Right forelimb (tissue), 1 donor: ENCODE data around the gene TSNAX.
"Not testable (repeated sequence)": the region's sequence is repeated elsewhere in the genome, so short reads cannot be mapped to it uniquely, and the experiment has no call there.

Experiments
- DNase-seq: peaks from one replicate; pipeline ENCODE4 v3.0.0-alpha.2; 2018

Gene TSNAX

DNA sequence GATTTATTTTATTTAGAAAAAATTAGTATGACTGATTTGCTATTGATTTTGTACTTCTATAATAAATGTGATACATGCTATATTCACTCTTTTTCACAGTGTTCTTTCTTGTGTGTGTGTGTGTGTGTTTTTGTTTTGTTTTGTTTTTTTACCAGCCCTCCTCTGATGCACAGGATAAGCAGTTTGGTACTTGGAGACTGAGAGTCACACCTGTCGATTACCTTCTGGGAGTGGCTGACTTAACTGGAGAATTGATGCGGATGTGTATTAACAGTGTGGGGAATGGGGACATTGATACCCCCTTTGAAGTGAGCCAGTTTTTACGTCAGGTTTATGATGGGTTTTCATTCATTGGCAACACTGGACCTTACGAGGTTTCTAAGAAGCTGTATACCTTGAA lies 35.9 kb downstream of the TSNAX start:
- no peak for DNase-seq

DNA sequence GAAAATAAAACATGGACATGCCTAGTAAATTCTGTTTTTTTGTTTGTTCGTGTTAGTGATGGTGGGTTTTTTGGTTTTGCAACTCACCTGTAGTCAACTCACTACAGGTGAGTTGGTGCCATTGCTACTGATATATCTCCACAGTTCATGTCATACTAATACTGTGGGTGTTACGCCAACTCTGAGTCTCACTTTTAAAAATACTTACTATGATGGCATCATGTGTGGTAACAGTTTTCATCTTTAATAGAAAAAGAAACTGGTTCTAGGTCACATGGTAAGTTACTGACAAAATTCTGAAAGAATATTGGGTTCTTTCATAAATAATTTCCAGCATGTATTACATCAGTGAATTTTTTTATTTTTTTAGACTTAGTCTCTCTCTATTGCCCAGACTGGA lies 38.0 kb downstream of the TSNAX start:
- no peak for DNase-seq

DNA sequence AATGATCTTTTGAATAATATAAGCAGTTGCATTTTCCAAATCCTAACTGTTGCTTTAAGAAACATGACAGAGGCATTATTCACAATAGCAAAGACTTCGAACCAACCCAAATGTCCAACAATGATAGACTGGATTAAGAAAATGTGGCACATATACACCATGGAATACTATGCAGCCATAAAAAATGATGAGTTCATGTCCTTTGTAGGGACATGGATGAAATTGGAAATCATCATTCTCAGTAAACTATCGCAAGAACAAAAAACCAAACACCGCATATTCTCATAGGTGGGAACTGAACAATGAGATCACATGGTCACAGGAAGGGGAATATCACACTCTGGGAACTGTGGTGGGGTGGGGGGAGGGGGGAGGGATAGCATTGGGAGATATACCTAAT lies 41.8 kb downstream of the TSNAX start:
- DNase-seq, result not testable (repeated sequence)

DNA sequence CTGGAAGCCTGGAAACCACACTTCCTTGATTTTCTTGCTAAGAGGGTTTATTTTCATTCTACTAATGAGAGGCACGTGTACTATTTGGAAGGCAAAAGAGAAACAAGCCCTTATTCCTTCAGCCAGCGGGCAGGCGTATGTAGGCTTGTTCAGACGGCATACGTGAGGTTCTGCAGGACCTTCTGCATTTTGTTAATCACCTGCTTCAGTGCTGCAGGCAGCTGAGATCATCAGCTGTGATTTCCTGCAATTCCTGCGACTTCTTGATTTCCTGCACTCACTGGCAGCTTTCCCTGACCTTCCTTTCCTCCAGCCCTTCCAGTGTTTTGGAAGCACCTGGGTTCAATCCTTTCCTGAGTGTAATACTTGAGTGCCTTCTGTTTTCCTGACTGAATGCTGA lies 43.4 kb downstream of the TSNAX start:
- no peak for DNase-seq

DNA sequence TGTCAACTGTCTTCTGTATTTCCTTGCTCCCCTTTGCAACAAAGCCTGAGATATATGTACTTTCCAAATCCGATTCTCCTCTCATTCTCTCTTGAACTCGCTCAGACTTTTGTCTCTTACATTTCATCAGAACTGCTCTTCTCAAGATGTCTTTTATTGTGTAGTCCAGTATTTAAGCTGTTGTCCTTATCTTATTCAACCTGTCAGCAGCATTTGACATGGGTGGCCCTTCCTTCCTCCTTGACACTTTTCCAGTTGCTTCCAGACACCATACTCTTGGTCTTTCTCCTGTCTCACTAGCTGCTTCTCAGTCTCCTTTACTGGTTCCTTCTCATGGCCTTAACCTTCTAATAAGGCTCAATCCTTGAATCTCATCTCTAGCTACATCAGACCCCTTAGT lies 47.0 kb downstream of the TSNAX start:
- no peak for DNase-seq

DNA sequence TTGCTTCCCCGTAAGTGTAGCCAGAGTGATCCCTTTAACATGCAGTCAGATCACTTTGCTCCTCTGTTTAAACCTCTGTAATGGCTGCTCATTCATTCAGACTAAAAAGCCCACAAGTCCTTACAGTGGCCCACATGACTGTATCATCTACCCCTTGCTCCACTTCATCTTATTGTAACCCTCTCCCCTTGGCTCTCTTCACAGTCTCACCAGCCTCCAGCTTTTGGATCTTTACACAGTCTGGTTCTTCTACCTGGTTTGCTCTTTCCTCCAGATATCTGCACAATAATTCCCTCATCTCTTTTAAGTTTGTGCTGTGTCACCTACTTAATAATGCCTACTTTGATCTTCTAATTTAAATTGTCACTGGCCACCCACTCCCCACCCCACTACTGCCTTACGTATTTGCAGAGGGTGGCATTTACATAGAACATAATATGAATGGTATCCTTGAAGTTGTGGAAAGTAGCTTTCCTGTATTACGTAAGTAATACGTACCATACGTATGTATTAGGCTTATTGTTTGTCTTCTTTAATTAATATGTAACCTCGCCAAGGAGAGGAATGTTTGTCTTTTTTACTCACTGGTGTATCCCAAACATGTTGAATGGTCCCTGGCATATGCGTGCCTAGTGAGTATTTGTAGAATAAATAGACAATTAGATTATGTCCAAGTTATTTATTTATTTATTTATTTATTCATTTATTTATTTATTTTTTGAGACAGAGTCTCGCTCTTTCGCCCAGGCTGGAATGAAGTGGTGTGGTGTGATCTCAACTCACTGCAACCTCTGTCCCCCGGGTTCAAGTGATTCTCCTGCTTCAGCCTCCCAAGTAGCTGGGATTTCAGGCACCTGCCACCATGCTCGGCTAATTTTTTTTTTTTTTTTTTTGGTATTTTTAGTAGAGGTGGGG lies 48.6 kb downstream of the TSNAX start:
- no peak for DNase-seq

DNA sequence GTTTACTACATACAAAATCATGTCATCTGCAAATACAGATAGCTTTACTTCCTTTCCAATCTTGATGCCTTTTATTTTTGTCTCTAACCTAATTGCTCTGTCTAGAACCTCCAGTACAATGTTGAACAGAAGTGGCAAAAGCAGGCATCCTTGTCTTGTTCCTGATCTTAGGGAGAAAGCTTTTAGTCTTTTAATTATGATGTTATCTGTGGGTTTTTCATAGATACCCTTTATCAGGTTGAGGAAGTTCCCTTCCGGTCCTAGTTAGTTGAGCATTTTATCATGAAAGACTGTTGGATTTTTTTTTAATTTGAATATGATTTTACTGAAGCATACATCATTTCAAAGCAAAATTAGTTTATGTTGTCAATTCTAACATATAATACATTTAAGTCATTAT lies 52.4 kb downstream of the TSNAX start:
- no peak for DNase-seq

DNA sequence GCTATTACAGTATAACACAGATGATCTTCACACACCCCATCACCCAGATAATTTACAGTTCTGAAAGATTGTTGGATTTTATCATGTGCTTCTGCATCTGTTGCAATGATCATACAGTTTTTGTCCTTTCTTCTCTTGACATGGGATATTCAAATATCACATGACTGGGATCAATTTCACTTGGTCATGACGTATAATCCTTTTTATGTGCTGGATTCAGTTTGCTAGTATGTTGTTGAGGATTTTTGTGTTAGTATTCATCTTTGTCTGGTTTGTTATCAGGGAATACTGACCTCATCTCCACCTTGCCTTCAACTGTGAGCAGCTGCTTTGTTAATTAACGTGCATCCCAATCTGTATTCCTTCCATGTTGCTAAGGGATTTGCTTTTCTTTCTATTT lies 53.4 kb downstream of the TSNAX start:
- DNase-seq, result no peak

DNA sequence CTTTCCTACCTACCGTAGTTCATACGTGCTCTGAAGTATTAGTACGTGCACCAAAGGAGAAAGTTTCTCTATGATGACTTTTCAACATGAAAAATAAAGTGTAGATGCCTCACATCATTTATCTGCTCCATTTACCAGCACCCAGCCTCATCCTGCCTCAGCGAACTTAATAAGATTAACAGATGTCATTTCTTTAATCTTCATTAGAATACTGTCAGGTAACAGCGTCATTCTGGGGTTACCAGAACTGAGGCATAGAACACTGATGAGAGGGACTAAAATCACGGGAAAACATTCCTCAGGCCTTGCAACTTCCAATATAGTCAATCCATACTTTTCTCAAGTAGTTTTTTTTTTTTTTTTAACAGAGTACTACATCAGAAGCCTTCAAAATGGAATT lies 54.9 kb downstream of the TSNAX start:
- DNase-seq, result no peak

DNA sequence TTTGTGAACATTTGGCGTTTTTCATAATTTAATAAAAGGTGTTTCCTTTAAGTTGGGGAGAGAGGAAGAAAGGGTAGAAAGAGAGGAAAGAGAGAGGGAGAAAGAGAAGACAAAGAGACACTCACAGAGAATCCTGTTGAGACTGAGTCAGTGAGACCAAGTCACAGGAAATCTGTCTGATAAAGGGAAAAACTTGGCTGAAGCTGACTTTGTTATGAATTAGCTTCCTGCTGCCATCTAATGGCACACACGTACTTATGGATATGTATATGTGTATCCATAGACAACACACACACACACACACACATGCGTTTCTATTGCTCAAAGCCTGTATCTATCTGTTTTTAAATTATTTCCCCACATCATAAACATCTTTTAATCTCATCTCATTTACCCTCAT lies 55.6 kb downstream of the TSNAX start:
- DNase-seq, result no peak

DNA sequence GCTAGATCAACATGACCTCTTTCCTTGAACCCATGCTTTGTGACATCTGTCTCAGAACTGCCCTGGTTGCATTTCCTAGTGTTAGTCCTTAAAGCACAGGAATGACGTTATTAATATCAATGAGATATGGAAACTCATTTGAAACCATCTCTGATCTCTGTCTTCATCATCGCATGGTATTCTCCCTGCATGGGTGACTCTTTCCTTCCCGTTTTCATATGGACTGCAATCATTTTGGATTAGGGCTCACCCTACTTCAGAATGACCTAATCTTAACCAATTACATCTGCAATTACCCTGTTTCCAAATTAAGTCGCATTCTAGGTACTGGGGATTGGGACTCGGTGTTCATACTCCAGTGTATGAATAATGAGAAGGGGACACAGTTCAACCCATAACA lies 56.5 kb downstream of the TSNAX start:
- DNase-seq, result no peak

DNA sequence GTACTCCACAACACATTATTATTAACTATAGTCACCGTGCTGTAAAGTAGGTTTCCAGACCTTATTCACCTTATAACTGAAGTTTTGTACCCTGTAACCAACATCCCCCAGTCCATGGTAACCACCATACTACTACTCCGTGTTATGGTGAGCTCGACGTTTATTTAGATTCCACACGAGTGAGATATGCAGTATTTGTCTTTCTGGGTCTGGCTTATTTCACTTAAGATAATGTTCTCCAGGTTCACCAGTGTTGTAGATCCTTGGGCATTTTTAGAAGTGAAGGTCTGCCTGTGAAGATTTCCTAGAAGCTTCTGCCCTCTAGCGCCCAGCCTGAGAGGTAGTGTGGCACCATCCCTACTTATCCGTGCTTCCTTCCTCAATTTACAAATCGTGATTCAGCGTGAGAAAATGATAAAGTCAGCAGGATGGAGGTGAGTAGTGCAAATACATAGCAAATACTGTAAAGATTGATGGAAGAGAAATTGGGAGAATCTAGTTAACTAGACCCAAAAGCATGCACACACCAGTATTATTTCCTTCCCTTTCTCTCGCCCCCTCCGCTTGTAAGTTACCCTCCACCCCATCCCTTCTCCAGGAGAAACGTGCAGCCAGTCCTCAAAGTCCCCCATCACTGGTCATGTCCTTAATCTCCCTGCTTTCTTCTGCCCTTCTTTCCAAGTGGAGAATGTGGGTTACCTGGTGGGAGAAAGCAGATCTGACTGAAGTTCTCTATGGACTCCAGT lies 62.2 kb downstream of the TSNAX start:
- DNase-seq, result no peak

DNA sequence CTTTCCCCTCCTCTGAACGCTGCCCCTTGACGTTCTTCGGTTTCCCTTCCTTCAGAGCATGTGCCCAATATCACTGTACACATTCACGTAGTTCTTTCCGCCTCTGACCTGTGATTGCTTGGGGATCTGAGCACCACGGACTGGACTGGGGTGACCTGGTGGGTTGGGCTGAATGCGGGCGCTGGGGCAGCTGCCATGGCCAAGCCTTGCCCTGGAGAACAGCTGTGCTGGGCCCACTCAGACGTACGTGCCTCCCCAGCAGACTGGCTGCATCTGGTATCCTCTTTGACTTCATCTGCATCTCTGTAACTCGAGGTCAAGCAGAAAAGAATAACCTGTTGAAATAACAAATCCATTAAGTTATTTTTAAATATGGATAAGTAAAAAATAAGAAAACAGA lies 63.0 kb downstream of the TSNAX start:
- no peak for DNase-seq

DNA sequence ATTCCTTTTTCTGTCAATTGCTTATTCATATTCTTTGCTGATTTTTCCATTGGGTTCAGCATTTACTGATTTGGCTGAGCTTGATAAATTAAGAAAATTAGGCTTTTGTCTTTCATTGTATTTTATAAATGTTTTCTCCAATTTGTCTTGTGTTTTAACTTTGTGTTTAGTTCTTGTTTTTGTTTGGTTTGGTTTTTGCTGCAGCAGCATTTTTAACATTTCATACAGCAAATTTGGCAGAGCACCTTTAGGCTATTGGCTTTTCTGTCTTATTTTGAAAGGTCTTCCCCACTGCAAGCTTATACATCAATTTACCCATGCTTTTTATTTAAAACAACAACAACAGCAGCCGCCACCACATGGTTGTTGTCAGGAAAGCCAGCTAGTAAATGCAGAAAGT lies 64.3 kb downstream of the TSNAX start:
- DNase-seq, result no peak

DNA sequence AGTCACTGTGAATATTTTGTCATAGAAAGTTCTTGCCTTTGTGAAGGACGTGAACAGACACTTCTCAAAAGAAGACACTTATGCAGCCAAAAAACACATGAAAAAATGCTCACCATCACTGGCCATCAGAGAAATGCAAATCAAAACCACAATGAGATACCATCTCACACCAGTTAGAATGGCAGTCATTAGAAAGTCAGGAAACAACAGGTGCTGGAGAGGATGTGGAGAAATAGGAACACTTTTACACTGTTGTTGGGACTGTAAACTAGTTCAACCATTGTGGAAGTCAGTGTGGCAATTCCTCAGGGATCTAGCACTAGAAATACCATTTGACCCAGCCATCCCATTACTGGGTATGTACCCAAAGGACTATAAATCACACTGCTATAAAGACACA lies 64.8 kb downstream of the TSNAX start:
- DNase-seq, result not testable (repeated sequence)

DNA sequence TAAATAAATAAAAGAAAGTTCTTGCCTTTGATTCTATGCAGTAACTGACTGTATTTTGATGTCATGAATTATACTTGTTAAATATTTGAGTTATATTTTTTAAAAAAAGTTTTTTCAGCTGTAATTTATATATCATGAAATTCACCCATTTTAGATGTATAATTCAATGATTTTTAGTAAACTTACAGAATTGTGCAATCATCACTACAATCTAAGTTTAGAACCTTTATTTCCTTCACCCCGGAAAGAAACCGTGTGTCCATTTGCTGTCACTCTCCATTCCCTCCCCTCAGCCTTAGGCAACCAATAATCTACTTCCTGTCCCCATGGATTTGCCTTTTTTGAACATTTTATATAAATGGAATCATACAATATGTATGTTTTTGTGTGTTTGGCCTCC lies 65.7 kb downstream of the TSNAX start:
- DNase-seq, result no peak

DNA sequence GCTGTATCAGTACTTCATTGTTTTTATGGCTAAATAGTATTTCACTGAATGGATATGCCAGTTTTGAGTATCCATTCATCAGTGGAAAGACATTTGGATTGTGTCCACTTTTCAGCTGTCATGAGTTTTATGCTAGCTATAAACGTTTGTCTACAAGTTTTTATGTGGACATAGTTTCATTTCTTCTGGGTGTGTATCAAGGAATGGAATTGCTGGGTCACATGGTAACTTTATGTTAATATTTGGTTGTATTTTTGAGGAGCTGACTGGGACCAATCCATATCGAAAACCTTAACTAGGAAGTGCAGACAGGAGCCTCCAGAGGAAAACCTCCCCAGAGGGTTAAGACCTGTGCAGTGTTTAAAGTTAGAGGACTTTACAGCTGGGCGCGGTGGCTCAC lies 66.3 kb downstream of the TSNAX start:
- no peak for DNase-seq

DNA sequence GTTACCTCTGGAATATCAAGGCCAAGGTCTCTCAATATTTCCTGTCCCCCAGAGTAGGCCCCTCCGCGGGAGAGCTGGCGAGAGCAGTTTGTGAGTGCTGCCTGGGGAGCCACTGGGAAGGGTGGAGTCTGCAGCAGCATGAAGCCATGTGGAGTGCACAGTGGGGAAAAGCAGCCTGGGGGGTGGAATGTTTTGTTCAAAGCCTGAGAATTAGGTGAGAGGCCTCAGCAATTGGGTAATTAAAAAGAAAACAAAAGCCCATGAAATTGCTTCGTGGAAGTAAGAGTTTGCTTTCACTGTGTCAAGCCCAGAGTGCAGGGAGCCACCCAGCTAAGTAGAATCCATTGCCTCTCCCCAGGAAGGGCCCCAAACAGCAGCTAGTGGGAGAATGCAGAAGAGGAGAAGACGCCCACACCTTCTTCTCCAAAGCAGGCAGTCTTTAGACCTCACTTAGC lies 67.9 kb downstream of the TSNAX start:
- no peak for DNase-seq

DNA sequence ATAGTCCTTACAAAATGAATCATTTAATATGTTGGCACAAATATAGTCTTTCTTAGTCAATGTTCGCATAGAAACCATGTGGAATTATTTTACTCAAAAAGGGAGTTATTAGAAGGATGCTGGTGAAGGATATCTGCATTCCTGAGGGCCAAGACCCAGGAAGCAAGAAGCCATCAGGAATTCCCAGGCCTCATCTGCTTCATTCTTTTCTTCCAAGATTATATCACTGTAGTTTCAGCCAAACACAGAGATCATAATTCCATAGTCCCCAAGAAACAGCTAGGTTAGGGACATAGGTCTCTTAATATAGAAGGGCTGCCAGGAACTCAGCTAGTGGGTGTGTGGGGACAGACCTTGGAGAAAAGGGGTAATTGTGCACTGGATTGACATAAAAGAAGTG lies 69.5 kb downstream of the TSNAX start:
- DNase-seq, result no peak

DNA sequence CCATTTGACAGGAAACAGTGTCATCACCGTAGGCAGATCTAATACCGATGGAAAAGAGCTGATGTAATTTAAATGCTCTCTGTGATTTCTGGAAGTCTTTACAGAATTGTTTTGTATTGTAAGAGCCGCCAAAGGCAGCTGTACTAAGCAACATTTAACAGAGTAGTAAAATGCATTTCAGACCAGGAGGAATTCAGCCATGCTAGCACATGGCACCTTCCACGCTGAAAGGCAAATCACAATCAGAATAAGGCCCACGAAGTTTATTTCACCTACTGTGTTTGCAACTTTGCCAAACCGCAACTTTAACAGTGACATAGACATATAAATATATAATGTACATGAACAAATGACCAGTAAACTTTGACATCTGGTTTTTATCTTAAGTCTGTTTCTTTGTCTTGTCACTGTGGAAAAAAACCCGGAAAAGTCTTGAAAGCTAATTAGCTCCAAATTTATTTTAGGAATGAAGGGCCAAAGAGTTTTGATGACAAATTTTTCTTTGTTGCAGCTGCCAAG lies 72.0 kb downstream of the TSNAX start:
- no peak for DNase-seq

DNA sequence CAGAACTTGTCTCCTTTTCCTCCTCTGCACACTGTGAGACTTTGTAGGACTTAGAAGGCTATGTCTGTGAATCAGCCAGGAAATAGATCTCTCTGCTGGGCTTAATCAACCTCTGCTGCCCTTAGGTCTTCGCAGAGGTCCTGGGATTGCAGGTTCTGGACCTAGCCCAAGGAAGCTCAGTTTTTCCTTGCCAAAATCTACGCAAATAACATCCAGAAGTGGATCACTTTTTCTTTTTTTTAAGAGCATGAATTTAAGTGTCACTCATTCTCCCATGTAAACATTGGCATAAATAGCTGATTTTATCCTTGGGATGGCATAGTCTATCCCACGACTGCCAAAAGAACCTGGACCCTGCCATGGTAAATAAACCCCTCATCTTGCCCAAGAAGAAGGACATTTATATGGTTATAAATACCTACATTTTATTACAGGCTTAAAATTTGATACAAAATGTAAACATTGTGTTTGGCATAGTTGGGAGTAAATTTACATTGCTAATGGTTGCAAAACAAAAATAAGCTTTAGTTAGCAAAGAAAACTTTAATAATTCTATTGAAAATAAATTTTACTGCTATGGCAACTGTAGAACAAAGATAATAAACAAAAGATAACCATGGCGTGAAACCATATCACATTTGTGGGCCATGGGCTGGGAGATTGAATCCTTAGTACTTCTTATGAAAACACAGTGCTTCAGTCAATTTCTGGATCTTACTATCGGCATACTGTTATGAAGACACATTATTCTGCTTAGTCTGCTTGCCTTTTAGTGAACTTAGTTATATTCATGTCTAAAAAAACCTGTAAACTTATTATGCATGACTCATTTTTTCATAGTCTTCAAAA lies 73.6 kb downstream of the TSNAX start:
- no peak for DNase-seq

DNA sequence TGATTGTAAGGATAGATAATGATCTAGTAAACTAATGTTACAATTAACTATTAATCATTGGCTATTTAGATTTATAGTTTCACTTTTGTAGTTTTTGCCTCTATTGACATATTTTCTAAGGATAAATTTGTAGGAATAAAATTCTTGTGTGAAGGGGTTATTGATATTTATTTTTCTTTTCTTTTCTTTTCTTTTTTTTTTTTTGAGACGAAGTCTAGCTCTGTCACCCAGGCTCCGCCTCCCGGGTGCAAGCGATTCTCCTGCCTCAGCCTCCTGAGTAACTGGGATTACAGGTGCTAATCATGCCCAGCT lies 74.2 kb downstream of the TSNAX start:
- no peak for DNase-seq

DNA sequence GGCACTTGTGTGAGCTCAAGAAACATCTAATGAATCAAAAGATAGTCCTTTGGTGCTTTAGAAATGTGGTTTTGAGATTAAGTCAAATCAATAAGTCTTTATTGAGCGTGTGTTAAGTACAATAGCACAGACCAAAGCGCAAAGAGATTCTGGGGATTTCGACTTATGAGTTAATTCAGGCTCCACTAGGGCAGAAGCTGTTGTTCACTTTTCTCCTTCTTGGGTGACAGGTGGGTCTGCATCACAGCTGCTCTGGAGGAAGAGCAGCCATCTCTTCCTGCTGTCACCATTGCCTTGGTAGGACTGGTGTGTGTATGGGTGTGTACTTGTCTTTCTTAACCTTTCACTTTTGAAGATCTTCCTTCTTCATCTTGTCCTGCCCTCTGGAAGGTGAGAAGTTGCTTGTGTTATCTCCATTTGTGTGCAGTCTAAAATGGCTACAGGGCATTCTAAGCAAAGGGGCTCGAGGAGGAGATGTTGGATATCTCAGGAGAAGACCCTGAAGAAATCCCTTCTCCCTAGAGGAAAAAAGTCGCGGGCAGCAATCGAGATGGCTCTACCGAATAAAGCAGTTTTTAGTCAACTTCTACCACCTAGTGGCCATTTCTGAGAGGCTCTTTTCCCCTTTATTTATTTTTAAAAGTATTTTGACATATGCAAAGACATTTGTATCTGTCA lies 75.3 kb downstream of the TSNAX start:
- DNase-seq, result peak; percentile 56
